SK-N-SH treated with all-trans-retinoic acid at 6 μM for 48 hours (cell line): ENCODE measurements around the gene LSAMP.

Source experiments
- ATAC-seq: fragments of 200-7000 bp; cut with Tn5 transposase; 3 replicates; pipeline ENCODE4 v1.9.1; 2020; ENCODE audit warnings: mild to moderate bottlenecking, moderate library complexity
- ARNTL ChIP-seq: fragments of 450-650 bp; formaldehyde crosslinking; IDR thresholded peaks from 2 replicates; pipeline ENCODE4 v1.5.0; 2020; ENCODE audit warnings: low read depth, mild to moderate bottlenecking, moderate library complexity, borderline replicate concordance
- BACH2 ChIP-seq: fragments of 250-450 bp; sonication (Bioruptor Pico); IDR thresholded peaks from 2 replicates; pipeline ENCODE4 v1.9.0; 2021; ENCODE audit warnings: mild to moderate bottlenecking, borderline replicate concordance
- CSDC2 ChIP-seq: fragments of 250-450 bp; sonication (Bioruptor Pico); IDR thresholded peaks from 2 replicates; pipeline ENCODE4 v1.5.0; 2020; ENCODE audit warnings: mild to moderate bottlenecking, moderate library complexity
- ISL1 ChIP-seq: fragments of 250-450 bp; sonication (Bioruptor Pico); IDR thresholded peaks from 2 replicates; pipeline ENCODE4 v2.1.2; 2022; ENCODE audit warnings: mild to moderate bottlenecking, moderate library complexity
- OSR1 ChIP-seq: fragments of 250-450 bp; sonication (Bioruptor Pico); IDR thresholded peaks from 2 replicates; pipeline ENCODE4 v1.8.0; 2022; ENCODE audit warnings: moderate library complexity, mild to moderate bottlenecking, inconsistent platforms
- PPARA ChIP-seq: fragments of 250-450 bp; sonication (Bioruptor Pico); IDR thresholded peaks from 2 replicates; pipeline ENCODE4 v1.5.0; 2020; ENCODE audit warnings: mild to moderate bottlenecking, borderline replicate concordance
- RARB ChIP-seq: fragments of 250-450 bp; sonication (Bioruptor Pico); IDR thresholded peaks from 2 replicates; pipeline ENCODE4 v1.8.0; 2021; ENCODE audit warnings: mild to moderate bottlenecking, moderate library complexity
- TCF4 ChIP-seq: fragments of 250-450 bp; sonication (Bioruptor Pico); IDR thresholded peaks from 2 replicates; pipeline ENCODE4 v1.8.0; 2021; ENCODE audit warnings: mild to moderate bottlenecking, moderate library complexity, borderline replicate concordance
- TOX ChIP-seq: fragments of 250-450 bp; sonication (Bioruptor Pico); IDR thresholded peaks from 2 replicates; pipeline ENCODE4 v1.8.0; 2021; ENCODE audit warnings: mild to moderate bottlenecking, moderate library complexity, borderline replicate concordance
- ZC3H10 ChIP-seq: fragments of 250-450 bp; sonication (Bioruptor Pico); IDR thresholded peaks from 2 replicates; pipeline ENCODE4 v1.5.1; 2021; ENCODE audit warnings: mild to moderate bottlenecking, moderate library complexity
- ZFP3 ChIP-seq: fragments of 250-450 bp; sonication (Bioruptor Pico); IDR thresholded peaks from 2 replicates; pipeline ENCODE4 v1.5.0; 2020; ENCODE audit warnings: mild to moderate bottlenecking, moderate library complexity
- ZNF565 ChIP-seq: fragments of 450-650 bp; formaldehyde crosslinking; conservative IDR thresholded peaks from 2 replicates; pipeline ENCODE4 v1.5.0; 2020; ENCODE audit warnings: low read depth, mild to moderate bottlenecking, moderate library complexity
- ZNF70 ChIP-seq: fragments of 450-650 bp; formaldehyde crosslinking; IDR thresholded peaks from 2 replicates; pipeline ENCODE4 v1.5.0; 2020; ENCODE audit warnings: mild to moderate bottlenecking, moderate library complexity
- ZNF8 ChIP-seq: fragments of 450-650 bp; formaldehyde crosslinking; IDR thresholded peaks from 2 replicates; pipeline ENCODE4 v1.5.0; 2020; ENCODE audit warnings: mild to moderate bottlenecking, moderate library complexity
- TF ChIP-seq, protein P1 (sequence below): fragments of 250-450 bp; sonication (Bioruptor Pico); IDR thresholded peaks from 2 replicates; pipeline ENCODE4 v1.5.1; 2020; ENCODE audit warnings: low read depth, mild to moderate bottlenecking, moderate library complexity
- TF ChIP-seq, protein P2 (sequence below): fragments of 250-450 bp; sonication (Bioruptor Pico); IDR thresholded peaks from 2 replicates; pipeline ENCODE4 v1.8.0; 2020; ENCODE audit warnings: mild to moderate bottlenecking, moderate library complexity, borderline replicate concordance
- TF ChIP-seq, protein P3 (sequence below): fragments of 250-450 bp; sonication (Bioruptor Pico); IDR thresholded peaks from 2 replicates; pipeline ENCODE4 v1.5.0; 2020; ENCODE audit warnings: mild to moderate bottlenecking, moderate library complexity
- TF ChIP-seq, protein P4 (sequence below): fragments of 250-450 bp; sonication (Bioruptor Pico); IDR thresholded peaks from 2 replicates; pipeline ENCODE4 v1.8.0; 2021; ENCODE audit warnings: low read depth, mild to moderate bottlenecking, moderate library complexity, borderline replicate concordance
- TF ChIP-seq, protein P5 (sequence below): fragments of 250-450 bp; sonication (Bioruptor Pico); IDR thresholded peaks from 2 replicates; pipeline ENCODE4 v1.5.1; 2021; ENCODE audit warnings: mild to moderate bottlenecking, moderate library complexity

LSAMP gene

DNA sequence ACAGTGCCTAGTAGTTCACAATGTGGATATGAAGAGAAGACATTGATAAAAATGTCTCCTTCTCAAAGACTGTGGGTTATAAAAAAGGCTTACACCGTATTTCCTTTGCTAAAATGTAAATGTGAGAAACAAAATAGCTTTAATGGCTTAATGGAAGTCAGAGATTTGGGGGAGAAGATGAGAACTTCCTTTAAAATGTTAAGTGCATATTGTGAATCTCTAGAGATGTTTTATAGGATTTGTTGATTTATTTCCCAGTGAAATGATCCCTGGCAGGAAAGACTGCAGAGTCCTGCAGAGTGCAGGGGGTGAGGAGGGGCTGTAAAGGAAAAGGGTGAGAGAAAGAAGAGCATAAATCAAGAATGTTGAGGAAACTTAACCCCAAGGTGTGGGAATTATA is 516.9 kb downstream of the LSAMP start (continued):
- TF ChIP-seq, protein P1, sequence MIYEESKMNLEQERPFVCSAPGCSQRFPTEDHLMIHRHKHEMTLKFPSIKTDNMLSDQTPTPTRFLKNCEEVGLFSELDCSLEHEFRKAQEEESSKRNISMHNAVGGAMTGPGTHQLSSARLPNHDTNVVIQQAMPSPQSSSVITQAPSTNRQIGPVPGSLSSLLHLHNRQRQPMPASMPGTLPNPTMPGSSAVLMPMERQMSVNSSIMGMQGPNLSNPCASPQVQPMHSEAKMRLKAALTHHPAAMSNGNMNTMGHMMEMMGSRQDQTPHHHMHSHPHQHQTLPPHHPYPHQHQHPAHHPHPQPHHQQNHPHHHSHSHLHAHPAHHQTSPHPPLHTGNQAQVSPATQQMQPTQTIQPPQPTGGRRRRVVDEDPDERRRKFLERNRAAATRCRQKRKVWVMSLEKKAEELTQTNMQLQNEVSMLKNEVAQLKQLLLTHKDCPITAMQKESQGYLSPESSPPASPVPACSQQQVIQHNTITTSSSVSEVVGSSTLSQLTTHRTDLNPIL (CRISPR knock-in tag) = no peak
- TF ChIP-seq ZNF8 (CRISPR knock-in tag) (no peak), TOX (CRISPR knock-in tag) (no peak), TCF4 (CRISPR knock-in tag) (no peak), ZNF70 (CRISPR knock-in tag) (no peak), ISL1 (CRISPR knock-in tag) (no peak)
- TF ChIP-seq, protein P2, sequence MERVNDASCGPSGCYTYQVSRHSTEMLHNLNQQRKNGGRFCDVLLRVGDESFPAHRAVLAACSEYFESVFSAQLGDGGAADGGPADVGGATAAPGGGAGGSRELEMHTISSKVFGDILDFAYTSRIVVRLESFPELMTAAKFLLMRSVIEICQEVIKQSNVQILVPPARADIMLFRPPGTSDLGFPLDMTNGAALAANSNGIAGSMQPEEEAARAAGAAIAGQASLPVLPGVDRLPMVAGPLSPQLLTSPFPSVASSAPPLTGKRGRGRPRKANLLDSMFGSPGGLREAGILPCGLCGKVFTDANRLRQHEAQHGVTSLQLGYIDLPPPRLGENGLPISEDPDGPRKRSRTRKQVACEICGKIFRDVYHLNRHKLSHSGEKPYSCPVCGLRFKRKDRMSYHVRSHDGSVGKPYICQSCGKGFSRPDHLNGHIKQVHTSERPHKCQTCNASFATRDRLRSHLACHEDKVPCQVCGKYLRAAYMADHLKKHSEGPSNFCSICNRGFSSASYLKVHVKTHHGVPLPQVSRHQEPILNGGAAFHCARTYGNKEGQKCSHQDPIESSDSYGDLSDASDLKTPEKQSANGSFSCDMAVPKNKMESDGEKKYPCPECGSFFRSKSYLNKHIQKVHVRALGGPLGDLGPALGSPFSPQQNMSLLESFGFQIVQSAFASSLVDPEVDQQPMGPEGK (CRISPR knock-in tag) = no peak
- TF ChIP-seq, all 23 proteins: peak for 0

DNA sequence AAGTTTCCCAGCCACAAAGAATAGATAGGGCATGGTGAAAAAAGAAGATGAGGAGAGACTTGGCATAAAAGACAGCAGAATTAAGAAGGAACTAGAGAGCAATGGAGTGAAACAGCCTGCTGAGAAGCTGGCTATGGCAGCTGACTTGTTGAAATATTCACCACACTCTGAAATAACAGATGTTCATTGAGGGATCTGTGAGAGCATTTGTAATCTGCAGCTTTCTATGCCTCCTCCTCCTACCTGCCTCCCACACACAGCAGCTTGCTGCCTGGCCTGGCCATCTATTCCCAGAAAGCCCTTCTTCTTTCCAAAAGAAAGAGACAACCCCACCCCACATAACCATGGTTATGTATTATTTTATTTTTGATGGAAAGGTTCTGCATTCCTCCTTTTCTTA is 518.1 kb downstream of the LSAMP start:
- TF ChIP-seq TOX (CRISPR knock-in tag) (no peak), RARB (CRISPR knock-in tag) (no peak), PPARA (CRISPR knock-in tag) (no peak), ZNF70 (CRISPR knock-in tag) (no peak), OSR1 (no peak), ISL1 (CRISPR knock-in tag) (no peak), ZC3H10 (CRISPR knock-in tag) (no peak), CSDC2 (no peak), BACH2 (CRISPR knock-in tag) (no peak), ZFP3 (no peak), TCF4 (CRISPR knock-in tag) (no peak), ZNF8 (CRISPR knock-in tag) (no peak), ZNF565 (CRISPR knock-in tag) (no peak), ARNTL (CRISPR knock-in tag) (no peak)
- TF ChIP-seq, protein P2 (CRISPR knock-in tag) = no peak
- TF ChIP-seq, protein P3, sequence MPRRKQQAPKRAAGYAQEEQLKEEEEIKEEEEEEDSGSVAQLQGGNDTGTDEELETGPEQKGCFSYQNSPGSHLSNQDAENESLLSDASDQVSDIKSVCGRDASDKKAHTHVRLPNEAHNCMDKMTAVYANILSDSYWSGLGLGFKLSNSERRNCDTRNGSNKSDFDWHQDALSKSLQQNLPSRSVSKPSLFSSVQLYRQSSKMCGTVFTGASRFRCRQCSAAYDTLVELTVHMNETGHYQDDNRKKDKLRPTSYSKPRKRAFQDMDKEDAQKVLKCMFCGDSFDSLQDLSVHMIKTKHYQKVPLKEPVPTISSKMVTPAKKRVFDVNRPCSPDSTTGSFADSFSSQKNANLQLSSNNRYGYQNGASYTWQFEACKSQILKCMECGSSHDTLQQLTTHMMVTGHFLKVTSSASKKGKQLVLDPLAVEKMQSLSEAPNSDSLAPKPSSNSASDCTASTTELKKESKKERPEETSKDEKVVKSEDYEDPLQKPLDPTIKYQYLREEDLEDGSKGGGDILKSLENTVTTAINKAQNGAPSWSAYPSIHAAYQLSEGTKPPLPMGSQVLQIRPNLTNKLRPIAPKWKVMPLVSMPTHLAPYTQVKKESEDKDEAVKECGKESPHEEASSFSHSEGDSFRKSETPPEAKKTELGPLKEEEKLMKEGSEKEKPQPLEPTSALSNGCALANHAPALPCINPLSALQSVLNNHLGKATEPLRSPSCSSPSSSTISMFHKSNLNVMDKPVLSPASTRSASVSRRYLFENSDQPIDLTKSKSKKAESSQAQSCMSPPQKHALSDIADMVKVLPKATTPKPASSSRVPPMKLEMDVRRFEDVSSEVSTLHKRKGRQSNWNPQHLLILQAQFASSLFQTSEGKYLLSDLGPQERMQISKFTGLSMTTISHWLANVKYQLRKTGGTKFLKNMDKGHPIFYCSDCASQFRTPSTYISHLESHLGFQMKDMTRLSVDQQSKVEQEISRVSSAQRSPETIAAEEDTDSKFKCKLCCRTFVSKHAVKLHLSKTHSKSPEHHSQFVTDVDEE (CRISPR knock-in tag) = no peak
- TF ChIP-seq, protein P4, sequence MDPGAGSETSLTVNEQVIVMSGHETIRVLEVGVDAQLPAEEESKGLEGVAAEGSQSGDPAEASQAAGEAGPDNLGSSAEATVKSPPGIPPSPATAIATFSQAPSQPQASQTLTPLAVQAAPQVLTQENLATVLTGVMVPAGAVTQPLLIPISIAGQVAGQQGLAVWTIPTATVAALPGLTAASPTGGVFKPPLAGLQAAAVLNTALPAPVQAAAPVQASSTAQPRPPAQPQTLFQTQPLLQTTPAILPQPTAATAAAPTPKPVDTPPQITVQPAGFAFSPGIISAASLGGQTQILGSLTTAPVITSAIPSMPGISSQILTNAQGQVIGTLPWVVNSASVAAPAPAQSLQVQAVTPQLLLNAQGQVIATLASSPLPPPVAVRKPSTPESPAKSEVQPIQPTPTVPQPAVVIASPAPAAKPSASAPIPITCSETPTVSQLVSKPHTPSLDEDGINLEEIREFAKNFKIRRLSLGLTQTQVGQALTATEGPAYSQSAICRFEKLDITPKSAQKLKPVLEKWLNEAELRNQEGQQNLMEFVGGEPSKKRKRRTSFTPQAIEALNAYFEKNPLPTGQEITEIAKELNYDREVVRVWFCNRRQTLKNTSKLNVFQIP = no peak

DNA sequence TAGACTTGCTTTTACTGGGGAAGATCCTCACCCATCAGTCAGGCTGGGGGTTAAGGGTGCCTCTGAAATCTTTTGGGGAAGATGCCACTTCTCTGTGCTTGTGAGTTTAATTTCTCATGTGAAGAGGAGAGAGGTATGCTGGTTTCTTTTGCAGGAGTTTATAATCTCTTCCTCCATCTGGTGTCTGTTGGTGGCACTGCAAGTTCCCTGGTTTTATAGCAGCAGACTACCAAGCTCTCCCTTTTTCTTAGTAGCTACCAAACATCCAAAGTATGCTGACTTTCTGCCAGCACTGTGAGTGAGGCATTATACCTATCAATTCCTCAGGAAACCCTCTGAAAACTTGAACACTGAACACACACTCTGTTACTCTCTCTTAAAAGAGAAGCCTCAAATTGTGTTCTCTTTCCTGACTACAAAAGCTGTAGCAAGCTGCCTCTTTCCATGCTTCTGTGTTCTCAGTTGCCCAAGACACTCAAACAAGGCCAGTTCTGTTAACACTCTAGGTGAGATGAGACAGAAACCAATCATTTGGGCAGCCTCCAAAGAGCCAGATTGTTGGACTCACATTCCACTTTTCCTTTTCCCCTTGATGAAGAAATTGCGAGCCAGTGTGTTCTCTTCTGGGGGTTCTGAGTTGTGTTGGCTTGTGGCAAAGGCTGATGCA is 522.5 kb downstream of the LSAMP start:
- ATAC-seq = peak; percentile 78
- TF ChIP-seq TCF4 (CRISPR knock-in tag) (no peak), ZFP3 (no peak), PPARA (CRISPR knock-in tag) (no peak), ZNF565 (CRISPR knock-in tag) (no peak), ISL1 (CRISPR knock-in tag) (no peak)
- TF ChIP-seq, protein P5, sequence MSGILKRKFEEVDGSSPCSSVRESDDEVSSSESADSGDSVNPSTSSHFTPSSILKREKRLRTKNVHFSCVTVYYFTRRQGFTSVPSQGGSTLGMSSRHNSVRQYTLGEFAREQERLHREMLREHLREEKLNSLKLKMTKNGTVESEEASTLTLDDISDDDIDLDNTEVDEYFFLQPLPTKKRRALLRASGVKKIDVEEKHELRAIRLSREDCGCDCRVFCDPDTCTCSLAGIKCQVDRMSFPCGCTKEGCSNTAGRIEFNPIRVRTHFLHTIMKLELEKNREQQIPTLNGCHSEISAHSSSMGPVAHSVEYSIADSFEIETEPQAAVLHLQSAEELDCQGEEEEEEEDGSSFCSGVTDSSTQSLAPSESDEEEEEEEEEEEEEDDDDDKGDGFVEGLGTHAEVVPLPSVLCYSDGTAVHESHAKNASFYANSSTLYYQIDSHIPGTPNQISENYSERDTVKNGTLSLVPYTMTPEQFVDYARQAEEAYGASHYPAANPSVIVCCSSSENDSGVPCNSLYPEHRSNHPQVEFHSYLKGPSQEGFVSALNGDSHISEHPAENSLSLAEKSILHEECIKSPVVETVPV (CRISPR knock-in tag) = no peak
- TF ChIP-seq, protein P2 (CRISPR knock-in tag) = no peak
- TF ChIP-seq, protein P4 = no peak
- TF ChIP-seq, protein P1 (CRISPR knock-in tag) = no peak

More for the DNA sequence above, 518.1 kb downstream of the LSAMP start:
- ATAC-seq = no peak
